ENCODE measurements around the gene COLQ. TPM values are rescaled to one million over a fixed set of nuclear protein-coding genes. Genes with fewer than 3 reads are reported as not detected.

Gene COLQ
- total RNA-seq, 4 donors from 2014 or later, result 0.81 to 3.1 (median 2.8) TPM

- peaks cover 0 to 10% of the 10 kb centered on the region in 2 donors for H3K4me1 ChIP-seq
- no peak overlapping the region for H3K4me3 ChIP-seq (replicated peaks in 1 of 3)
- no peak for DNase-seq
- no peaks in the 10 kb centered on the region for H3K9me3 ChIP-seq
- intact Hi-C loops (cut with DNase I), result no loop called here
- 76 to 81% methylated on average over 9 of the region's 9 CpGs for WGBS, 2 donors
- H3K27me3 ChIP-seq, result no peaks in the 10 kb centered on the region
- no peak overlapping the region for H3K27ac ChIP-seq
- H3K36me3 ChIP-seq, result no peaks in the 10 kb centered on the region
- TF ChIP-seq CTCF (IDR thresholded peaks at IDR 0.05), result no peak
- no peak for TF ChIP-seq POLR2A (IDR thresholded peaks at IDR 0.05)
These were observed 25.8 kb downstream of the COLQ start for GRCh38 chr3:15495461-15496340.

- intact Hi-C loops (cut with DNase I), result no loop called here
- Histone ChIP-seq H3K27ac (no peak overlapping the region), H3K27me3 (no peaks in the 10 kb centered on the region), H3K4me3 (replicated peaks in 1 of 3) (no peak overlapping the region), H3K4me1 (peaks cover 0 to 6% of the 10 kb centered on the region in 2 donors), H3K36me3 (no peaks in the 10 kb centered on the region), H3K9me3 (no peaks in the 10 kb centered on the region)
- 96 to 97% methylated on average over 5 of the region's 5 CpGs for WGBS, 2 donors
- no peak for DNase-seq
- no peak for TF ChIP-seq POLR2A (IDR thresholded peaks at IDR 0.05)
- no peak for TF ChIP-seq CTCF (IDR thresholded peaks at IDR 0.05)
These were observed 28.1 kb downstream of the COLQ start for GRCh38 chr3:15493436-15493835.

- WGBS, 2 donors, result 81 to 83% methylated on average over 4 of the region's 4 CpGs
- Histone ChIP-seq H3K4me1 (peaks cover 0 to 6% of the 10 kb centered on the region in 2 donors), H3K4me3 (replicated peaks in 1 of 3) (no peak overlapping the region), H3K36me3 (no peaks in the 10 kb centered on the region), H3K9me3 (no peaks in the 10 kb centered on the region), H3K27ac (no peak overlapping the region), H3K27me3 (no peaks in the 10 kb centered on the region)
- TF ChIP-seq POLR2A (IDR thresholded peaks at IDR 0.05) (no peak), CTCF (IDR thresholded peaks at IDR 0.05) (no peak)
- intact Hi-C loops (cut with DNase I), result no loop called here
- no peak for DNase-seq
These were observed 28.6 kb downstream of the COLQ start for GRCh38 chr3:15492847-15493360.

GRCh38 chr3:15491143-15491542, 30.4 kb downstream of the COLQ start:
- Histone ChIP-seq H3K27ac (no peak overlapping the region), H3K36me3 (no peaks in the 10 kb centered on the region)
- 94 to 95% methylated on average over 8 of the region's 8 CpGs for WGBS, 2 donors

More at GRCh38 chr3:15491143-15491542, 30.4 kb downstream of the COLQ start:
- Histone ChIP-seq H3K9me3 (no peaks in the 10 kb centered on the region), H3K27me3 (no peaks in the 10 kb centered on the region), H3K4me1 (peaks cover 0 to 4% of the 10 kb centered on the region in 2 donors), H3K4me3 (replicated peaks in 1 of 3) (no peak overlapping the region)
- intact Hi-C loops (cut with DNase I), result no loop called here
- TF ChIP-seq POLR2A (IDR thresholded peaks at IDR 0.05) (no peak), CTCF (IDR thresholded peaks at IDR 0.05) (no peak)
- no peak for DNase-seq
